Hepatic stellate cell (primary cell): ENCODE measurements around the gene FOXD2.

Experiments
- DNase-seq: peaks from one replicate; pipeline ENCODE4 v3.0.0; 2011; ENCODE audit warnings: low spot score

The FOXD2 gene

DNA sequence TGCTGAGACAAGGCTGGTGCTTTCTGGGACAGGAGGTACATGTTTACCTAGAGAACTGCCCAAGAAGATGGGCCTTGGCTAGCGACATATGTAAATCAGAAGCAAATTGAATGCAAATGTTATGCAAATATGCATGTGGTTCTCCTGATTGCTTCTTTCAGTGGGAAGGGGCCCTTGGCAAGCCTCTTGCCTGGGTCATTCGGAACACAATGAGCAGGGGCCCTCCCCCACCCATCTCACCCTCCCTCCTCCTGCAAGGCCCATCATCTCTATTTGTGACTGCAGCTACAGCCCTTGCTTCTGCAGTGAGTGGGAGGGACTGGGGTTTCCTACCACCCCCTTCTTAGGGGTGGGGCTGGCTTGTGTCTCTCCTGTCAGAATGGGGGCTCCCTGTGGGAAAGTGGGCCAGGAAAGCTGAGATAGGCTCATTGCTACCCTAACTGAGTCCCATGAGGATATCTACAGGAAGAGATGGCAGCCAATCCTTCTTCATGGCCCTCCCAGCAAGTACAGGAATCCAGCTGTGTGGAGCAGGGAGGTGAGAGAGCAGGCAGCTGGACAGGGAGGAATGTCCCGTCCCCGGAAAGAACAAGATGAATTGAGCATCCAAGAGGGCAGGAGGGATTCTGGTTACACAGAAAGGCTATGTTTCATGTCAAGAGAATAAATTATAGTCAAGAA, 31.0 kb downstream of the FOXD2 start:
- no peak for DNase-seq

DNA sequence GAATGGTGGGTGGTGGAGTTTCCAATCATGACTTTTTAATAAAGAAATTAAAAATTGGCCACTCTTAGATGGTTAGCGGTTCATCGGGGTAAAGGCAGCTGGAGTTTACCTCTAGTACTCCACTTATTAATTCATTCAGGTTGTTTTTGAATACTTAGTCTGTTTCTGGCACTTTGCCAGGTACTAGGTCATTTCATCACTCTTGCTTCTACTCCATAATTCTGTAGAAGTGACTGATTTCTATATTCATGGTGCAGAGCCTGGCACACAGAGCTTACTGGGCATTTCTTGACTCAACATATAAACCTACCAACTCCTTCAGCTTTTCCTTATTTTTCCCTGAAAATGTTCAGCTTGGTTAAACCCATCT, 31.5 kb downstream of the FOXD2 start:
- DNase-seq, result no peak

DNA sequence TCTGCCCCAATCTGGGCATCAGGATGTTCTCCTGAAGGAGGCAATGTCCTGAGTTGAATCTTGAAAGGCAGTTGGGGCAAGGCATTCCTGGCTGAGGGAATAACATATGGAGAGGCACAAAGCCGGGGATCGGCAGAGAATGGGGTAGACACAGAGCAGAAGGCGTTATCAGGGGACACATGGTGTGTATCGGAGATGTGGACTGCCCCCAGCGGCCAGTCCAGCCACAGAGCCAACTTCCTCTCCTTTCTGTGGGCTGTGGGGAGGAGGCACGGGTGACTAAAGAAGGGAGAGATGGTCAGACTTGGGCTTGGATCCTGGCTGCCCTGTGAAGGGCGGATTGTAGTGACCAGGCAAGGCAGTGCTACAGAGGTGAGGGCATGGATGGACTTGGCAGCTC, 32.1 kb downstream of the FOXD2 start:
- no peak for DNase-seq

DNA sequence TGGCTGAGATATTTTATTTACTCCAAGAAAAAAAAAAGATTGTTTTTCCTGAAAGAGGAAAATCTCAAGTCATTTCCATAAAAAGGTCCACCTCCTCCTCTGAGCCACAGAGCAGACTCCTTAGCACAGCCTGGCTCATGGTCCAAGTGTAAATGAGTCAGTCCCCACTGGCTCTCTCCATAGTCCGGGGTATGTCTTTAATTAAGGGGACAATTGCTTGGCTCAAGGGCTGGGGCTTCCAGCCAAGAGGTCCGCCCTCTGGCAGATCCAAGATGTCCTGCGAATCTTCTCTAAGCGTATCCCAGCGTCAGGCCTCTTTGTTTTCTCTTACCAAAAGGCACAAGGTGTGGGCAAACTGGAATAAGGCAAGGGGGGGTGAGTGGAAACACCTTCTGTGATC, 33.3 kb downstream of the FOXD2 start:
- DNase-seq, result no peak

DNA sequence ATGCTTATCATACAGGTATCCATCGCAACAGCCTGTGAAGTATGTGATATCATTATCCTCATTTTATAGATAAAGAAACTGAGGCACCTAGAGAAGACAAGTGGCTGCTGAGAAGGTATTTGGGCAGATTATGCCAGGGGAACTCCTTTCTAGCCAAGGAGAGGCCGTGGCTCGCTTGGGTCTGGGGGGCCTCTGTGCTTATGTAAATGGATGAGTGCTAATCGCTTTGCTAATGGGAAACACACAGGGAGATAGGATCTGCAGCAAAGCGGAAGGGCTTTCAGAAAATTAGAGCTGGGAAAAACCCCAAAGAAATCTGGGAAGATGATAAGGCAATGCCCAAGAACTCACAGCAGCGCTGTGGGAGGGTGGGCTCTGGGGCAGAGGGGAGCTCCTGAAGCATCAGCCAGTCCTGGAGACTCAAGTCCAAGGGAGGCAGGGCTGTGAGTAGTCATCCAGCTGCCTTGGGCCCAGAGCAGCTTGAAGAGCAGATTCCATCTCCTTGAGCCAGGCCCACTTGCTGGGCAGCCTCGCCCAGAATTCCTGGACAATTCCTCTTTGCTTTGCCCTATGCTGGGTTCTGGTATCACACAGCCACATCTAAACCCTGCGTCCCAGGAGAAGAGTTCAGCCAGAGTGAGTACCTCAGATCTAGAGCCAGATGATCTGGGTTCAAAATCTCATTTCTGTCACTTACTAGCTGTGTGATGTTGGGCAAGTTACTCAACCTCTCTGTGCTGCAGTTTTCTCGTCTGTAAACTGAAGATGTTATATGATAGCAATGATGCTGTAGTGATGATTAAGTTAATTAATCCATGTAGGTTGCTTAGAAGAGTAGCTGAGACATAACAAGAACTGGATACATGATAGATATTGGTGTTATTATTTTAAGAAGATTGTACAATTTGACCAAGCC, 36.7 kb downstream of the FOXD2 start:
- DNase-seq, result no peak

DNA sequence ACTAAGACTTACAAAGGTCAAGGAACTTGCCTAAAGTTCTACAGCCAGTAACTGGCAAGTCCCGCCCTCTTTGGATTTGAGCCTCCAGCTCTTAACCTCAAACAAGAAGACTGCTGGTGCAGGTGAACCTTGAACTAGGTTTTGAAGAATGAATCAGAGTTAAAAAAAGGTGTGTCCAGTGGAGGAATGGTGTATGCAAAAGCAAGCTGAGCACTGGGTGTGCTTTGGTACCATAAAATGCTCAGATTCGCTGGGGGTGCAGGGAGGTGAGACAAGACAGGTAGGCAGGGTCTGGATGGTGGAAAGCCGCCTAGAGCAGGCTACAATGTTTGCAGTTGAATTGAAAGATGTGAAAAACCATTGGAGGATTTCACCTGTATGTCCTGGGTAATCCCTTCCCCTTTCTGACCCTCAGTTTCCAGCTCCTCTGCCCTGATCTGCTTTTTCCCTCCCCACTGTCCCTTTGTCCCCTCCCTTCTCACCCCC, 39.8 kb downstream of the FOXD2 start:
- no peak for DNase-seq

DNA sequence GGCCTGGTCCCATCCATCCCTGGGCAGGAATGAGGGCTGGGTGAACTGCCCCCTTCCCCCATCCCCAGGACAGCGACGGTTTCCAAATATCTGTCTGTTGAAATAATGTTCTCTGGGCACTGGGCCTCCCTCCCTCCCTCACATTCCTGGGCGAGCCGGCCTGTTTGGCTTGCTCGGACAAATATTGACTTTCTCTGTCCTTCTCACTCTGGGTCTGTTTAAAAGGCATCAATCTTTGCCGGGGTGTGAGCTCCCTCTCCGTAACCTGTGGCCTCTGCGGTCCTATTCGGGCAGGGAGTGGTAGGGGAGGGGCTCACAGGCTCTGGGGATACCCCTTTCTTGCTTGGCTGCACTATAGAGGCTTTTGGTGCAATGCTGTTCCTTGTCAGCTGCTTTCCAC, 40.2 kb downstream of the FOXD2 start:
- DNase-seq, result no peak

DNA sequence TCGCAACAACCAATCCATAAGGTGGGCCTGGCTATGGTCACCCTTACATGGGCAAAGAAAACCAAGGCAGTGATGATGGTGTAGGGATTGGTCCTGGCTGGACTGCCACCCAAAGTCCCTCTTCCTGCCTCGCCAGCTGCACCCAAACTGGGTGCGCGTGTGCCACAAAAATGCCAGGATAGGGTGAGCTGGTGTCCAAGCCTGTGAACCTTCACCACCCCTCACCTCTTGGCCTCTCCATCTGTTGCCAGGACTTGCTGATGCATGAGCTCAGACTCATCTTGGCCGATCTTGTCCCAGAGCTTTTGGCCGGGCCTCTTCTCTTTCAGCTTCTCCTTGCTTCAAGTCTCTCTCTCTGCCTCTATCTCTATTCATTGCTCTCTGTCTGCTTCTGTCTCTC, 41.8 kb downstream of the FOXD2 start:
- DNase-seq, result no peak

DNA sequence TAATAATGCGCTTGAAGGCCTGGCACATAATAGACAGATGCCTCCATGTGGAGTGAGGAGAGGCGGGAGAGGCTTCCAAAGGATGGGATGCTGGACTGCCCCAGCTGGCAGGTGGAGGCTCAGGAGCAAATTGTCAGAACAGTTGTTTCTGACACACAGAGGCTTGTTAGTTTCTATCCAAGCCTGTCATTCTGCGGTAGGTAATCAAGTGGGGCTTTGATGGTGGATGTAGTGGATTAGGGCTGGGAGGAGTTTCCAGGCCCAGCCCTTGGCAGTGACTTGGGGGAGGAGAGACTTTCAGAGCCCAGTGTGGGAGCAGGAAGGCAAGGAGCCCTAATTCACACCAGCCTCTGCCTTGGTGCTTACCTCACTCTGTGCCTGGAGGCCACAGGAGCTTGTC, 44.1 kb downstream of the FOXD2 start:
- DNase-seq, result no peak

DNA sequence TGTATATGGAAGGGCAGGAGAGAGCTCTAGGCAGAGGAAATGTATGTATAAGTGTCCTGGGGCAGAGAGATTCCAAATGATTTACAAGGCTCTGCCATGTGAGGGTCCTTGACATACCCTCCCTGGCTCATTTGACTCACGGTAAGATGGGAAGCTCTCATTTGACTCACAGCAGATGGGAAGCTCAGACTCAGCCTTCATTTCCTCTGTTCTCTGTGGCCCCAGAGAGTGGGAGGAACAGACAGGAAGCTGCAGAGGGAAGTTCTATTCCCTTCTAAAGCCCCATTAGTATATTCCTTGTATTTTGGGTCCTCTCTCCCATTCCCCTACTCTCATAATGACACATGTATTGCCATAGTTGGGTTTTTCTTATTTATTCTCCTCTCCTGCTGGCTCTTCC, 44.9 kb downstream of the FOXD2 start:
- DNase-seq, result no peak

DNA sequence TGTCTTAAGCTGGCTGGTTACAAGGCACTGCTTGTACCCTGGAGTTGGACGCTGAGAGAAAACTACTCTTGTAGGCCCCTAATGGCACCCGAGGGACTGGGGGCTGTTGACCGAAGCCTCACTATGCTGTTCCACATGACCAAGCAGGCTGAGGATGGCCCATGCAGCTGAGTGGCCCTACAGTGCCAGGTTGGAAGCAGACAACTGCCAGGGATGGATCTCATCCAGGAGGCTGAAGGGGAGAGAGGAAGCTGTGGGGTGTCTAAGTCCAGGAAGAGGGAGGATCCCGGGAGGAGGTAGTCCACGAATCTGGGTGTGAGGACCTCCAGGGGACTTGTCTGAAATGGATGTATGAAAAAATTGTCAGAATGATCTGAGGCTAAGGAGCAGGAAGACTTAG, 45.8 kb downstream of the FOXD2 start:
- no peak for DNase-seq

DNA sequence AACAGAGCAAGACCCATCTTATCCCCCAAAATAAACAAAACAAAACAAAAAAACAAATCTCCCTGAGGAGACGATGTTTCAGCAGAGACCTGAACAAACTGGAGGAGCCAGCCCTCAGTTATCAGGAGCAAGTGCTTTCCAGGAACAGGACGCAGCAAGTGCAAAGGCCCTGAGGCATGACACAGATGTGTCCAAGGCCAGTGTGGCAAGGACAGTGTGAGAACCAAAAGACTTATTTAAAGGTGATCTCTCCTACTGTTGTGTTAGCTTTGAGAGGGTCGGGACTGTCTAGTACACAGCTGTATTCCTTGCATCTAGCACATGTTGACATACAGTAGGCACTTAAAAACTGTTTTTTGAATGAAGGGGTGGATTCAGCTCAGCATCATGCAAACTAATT, 48.0 kb downstream of the FOXD2 start:
- DNase-seq, result no peak

DNA sequence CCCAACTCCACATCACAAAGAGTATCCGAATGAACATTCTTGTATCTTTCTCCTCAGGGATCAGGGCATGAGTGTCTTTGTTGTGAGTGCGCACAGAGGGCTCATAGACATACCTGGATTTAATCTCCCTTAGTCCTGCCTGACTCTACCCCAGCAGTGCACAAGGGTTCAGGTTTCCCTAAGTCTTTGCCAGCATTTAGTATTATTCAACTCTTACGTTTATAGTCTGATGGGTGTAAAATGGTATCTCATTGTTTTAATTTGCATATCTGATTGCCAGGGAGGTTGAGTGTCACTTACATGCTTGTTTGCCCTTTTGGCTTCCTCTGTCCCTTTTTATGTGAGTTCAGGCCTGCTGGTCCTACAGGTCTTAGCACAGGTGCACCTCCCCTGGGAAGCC, 49.5 kb downstream of the FOXD2 start:
- DNase-seq, result no peak

DNA sequence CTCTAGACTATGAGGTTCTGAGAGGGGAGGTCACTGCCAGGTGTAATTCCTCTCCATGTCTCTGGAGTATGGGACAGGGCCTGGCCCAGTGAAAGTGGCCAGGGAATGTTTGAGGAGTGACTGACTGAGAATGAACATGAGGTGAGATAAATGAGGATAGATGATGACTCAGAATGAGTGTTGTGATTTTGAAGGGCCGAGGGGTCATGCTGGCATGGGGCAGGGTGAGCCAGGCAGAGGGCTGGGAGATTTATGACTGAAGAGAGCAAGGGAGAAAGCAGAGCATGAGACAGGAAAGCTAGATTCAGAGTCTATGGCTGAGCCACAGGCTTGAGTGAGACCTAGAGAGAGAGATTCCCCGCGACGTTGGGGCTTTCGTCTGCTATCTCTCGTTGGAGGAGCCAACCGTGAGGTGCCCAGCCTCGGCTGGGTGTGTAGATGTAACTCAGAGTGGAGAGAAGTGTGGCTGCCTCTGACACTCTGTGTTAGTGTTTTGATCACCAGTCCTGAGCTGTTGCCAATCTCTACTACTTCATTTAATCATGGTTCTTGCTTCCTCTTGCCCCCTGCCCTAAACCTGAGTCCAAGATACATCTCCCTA, 50.1 kb downstream of the FOXD2 start:
- no peak for DNase-seq
